HepG2 (cell line): ENCODE results near the gene MAPK4.

ENCODE experiments used
- RFX1 ChIP-seq: fragments of 450-650 bp; IDR thresholded peaks from 2 replicates; pipeline ENCODE4 v1.6.1; 2017
- ZBTB8A ChIP-seq: sonication (generic); formaldehyde crosslinking; IDR thresholded peaks from 2 replicates; pipeline ENCODE4 v1.4.0; 2020; ENCODE audit warnings: mild to moderate bottlenecking, low read depth, missing genetic modification reagents, borderline replicate concordance
- ZNF335 ChIP-seq: sonication (generic); formaldehyde crosslinking; IDR thresholded peaks from 2 replicates; pipeline ENCODE4 v1.4.0; 2020; ENCODE audit warnings: missing genetic modification reagents

- TF ChIP-seq ZNF335 (no peak), ZBTB8A (no peak), RFX1 (no peak)
Observed at GRCh38 chr18:50719471-50720324, 159.8 kb downstream of the MAPK4 start.
